RWPE2 (cell line): ENCODE data around the gene PIGM.
"Not testable (repeated sequence)": the region's sequence is repeated elsewhere in the genome, so short reads cannot be mapped to it uniquely, and the experiment has no call there.

Experiments used
- ATAC-seq: fragments of 200-7000 bp; cut with Tn5 transposase; 3 replicates; pipeline ENCODE4 v1.9.1; 2021; ENCODE audit warnings: low read depth
- DNase-seq: peaks from one replicate; pipeline ENCODE4 v3.0.0-alpha.2; 2020; ENCODE audit warnings: low spot score
- H3K27ac ChIP-seq: fragments of 450-650 bp; 2 replicates; pipeline ENCODE4 v1.5.1; 2017; ENCODE audit warnings: mild to moderate bottlenecking; ENCODE audit not compliant: poor library complexity, severe bottlenecking
- H3K27me3 ChIP-seq: fragments of 250-450 bp; sonication (Bioruptor Pico); 2 replicates; pipeline ENCODE4 v1.5.1; 2021; ENCODE audit warnings: mild to moderate bottlenecking, moderate library complexity; ENCODE audit not compliant: insufficient read depth, poor library complexity, severe bottlenecking
- H3K36me3 ChIP-seq: fragments of 250-450 bp; sonication (Bioruptor Pico); 2 replicates; pipeline ENCODE4 v1.5.1; 2020; ENCODE audit warnings: low read depth, mild to moderate bottlenecking, moderate library complexity
- H3K4me1 ChIP-seq: fragments of 250-450 bp; sonication (Bioruptor Pico); 2 replicates; pipeline ENCODE4 v1.5.1; 2021; ENCODE audit warnings: mild to moderate bottlenecking, moderate library complexity; ENCODE audit not compliant: insufficient read depth, poor library complexity, severe bottlenecking
- H3K4me3 ChIP-seq: fragments of 250-450 bp; sonication (Bioruptor Pico); 2 replicates; pipeline ENCODE4 v1.5.1; 2021; ENCODE audit warnings: mild to moderate bottlenecking, moderate library complexity; ENCODE audit not compliant: severe bottlenecking
- H3K9me3 ChIP-seq: fragments of 250-450 bp; sonication (Bioruptor Pico); 2 replicates; pipeline ENCODE4 v1.5.1; 2021; ENCODE audit warnings: mild to moderate bottlenecking, moderate library complexity; ENCODE audit not compliant: severe bottlenecking
- CTCF ChIP-seq: fragments of 450-650 bp; IDR thresholded peaks from one replicate; pipeline ENCODE4 v1.5.1; 2017; ENCODE audit warnings: mild to moderate bottlenecking, moderate library complexity; ENCODE audit not compliant: poor library complexity, severe bottlenecking

Gene PIGM

GRCh38 chr1:160053548-160054365 is 22.0 kb upstream of the PIGM start:
- no peaks in the 10 kb centered on the region for H3K27me3 ChIP-seq

GRCh38 chr1:160052936-160053335 is 21.1 kb upstream of the PIGM start:
- H3K9me3 ChIP-seq: no peaks in the 10 kb centered on the region
- TF ChIP-seq CTCF: no peak
- H3K27me3 ChIP-seq: no peaks in the 10 kb centered on the region
- ATAC-seq: no peak
- no peak overlapping the region for H3K4me3 ChIP-seq
- H3K27ac ChIP-seq: no peak overlapping the region
- DNase-seq: no peak
- H3K4me1 ChIP-seq: no peaks in the 10 kb centered on the region
- H3K36me3 ChIP-seq: no peaks in the 10 kb centered on the region

More at GRCh38 chr1:160053548-160054365, 22.0 kb upstream of the PIGM start:
- H3K9me3 ChIP-seq: no peaks in the 10 kb centered on the region
- H3K27ac ChIP-seq: no peak overlapping the region
- no peaks in the 10 kb centered on the region for H3K36me3 ChIP-seq
- ATAC-seq (no peak), DNase-seq (no peak)
- TF ChIP-seq CTCF: no peak
- H3K4me3 ChIP-seq: no peak overlapping the region
- no peaks in the 10 kb centered on the region for H3K4me1 ChIP-seq

GRCh38 chr1:160050619-160051018 is 18.8 kb upstream of the PIGM start:
- TF ChIP-seq CTCF: no peak
- Histone ChIP-seq H3K4me3 (no peak overlapping the region), H3K27ac (no peak overlapping the region), H3K27me3 (no peaks in the 10 kb centered on the region), H3K9me3 (no peaks in the 10 kb centered on the region), H3K4me1 (no peaks in the 10 kb centered on the region), H3K36me3 (no peaks in the 10 kb centered on the region)
- ATAC-seq (no peak), DNase-seq (no peak)

GRCh38 chr1:160050182-160050581 is 18.4 kb upstream of the PIGM start:
- not testable (repeated sequence) for H3K27me3 ChIP-seq, DNase-seq, H3K27ac ChIP-seq, H3K4me1 ChIP-seq, H3K4me3 ChIP-seq, H3K36me3 ChIP-seq, ATAC-seq, H3K9me3 ChIP-seq

GRCh38 chr1:160049101-160049500 is 17.3 kb upstream of the PIGM start:
- Histone ChIP-seq H3K9me3 (no peaks in the 10 kb centered on the region), H3K4me1 (no peaks in the 10 kb centered on the region), H3K27me3 (no peaks in the 10 kb centered on the region), H3K4me3 (no peak overlapping the region), H3K36me3 (no peaks in the 10 kb centered on the region), H3K27ac (no peak overlapping the region)
- DNase-seq (no peak), ATAC-seq (no peak)
- no peak for TF ChIP-seq CTCF
